GM23248 (cell line): ENCODE results near the gene MMP3.

ENCODE experiments used
- EZH2 ChIP-seq: fragments of 200-600 bp; sonication (generic); IDR thresholded peaks from 2 replicates; pipeline ENCODE4 v1.6.1; 2018; ENCODE audit warnings: antibody characterized with exemption, mild to moderate bottlenecking; ENCODE audit not compliant: insufficient read depth, poor library complexity, severe bottlenecking
- EZH2phosphoT487 ChIP-seq: fragments of 200-600 bp; sonication (generic); IDR thresholded peaks from 2 replicates; pipeline ENCODE4 v1.6.1; 2018; ENCODE audit warnings: antibody characterized with exemption, moderate library complexity, mild to moderate bottlenecking, low read depth; ENCODE audit not compliant: insufficient read depth

DNA sequence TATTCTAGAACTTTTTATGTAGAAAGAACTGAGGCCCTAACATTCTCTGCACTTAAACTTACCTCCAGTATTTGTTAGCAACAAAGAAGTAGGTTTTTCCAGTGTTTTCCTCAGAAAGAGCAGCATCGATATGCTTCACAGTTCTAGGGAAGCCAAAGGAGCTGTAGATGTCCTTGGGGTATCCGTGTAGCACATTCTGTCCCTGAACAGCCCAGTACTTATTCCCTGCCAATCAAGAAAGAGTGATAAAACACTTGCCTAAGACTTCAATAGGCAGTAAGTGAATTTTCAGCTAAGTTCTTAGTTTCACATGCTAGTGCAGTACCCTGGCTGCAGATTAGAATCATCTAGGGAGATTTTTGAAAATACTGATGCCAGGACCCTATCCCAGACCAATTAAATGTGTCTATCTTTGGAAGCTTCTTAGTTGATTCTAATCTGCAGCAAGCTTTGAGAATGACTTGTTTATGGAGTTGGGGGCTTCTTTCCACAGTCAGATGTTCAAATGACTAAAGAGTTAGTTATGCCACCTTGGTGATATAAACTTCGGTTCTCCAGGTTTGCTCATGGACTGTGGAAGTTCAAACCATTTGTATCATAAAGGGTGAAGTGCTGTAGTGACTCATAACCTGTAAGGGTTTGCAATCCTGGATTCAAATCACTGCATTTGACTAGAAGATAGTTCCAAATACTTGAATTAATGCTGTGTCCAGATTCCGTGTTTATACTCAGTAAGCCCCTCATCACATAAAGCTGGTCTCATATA is 52.0 kb downstream of the MMP3 start:
- no peak for TF ChIP-seq EZH2phosphoT487
- TF ChIP-seq EZH2 = no peak
